ENCODE measurements around the gene GRIP1.

GRIP1 gene

DNA sequence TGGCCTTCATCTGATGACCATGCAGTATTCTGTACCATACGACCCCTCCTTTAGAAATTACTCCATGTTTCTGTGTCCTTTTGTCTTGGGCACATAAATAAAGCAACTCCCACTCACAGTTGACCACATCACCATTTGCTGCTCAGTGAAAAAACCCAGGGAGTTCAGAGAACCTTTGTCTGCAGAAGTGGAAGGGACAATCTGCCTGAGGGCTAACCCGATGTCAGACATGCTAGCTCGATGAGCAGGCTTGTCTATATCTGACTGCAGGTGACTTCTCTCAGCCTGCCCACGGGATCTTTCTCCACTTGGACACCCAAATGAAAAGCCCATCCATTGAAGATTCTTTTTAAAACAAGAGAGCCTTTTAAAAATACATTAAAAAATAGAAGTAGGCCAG is 45.7 kb upstream of the GRIP1 start:
- no peaks in the 10 kb centered on the region for H4K20me1 ChIP-seq (ENCODE audit: low read depth, low read length)
- H3K9ac ChIP-seq (ENCODE audit: low read length), result no peak overlapping the region
- no peaks in the 10 kb centered on the region for H3K36me3 ChIP-seq (ENCODE audit: low read length)
- no peak overlapping the region for H3K4me2 ChIP-seq (ENCODE audit: low read depth, low read length, poor library complexity, severe bottlenecking)
- H3K9me2 ChIP-seq (replicated peaks; ENCODE audit: insufficient read depth, low read length), result no peaks in the 10 kb centered on the region
- H3F3A ChIP-seq (ENCODE audit: insufficient read depth), result no peaks in the 10 kb centered on the region
- no peak overlapping the region for H3K4me3 ChIP-seq (ENCODE audit: insufficient read depth, low read length, poor library complexity, severe bottlenecking)
- H3K27ac ChIP-seq (ENCODE audit: low read depth, low read length), result no peak overlapping the region
- no peaks in the 10 kb centered on the region for H3K9me3 ChIP-seq (ENCODE audit: insufficient read depth, low read length)
- TF ChIP-seq, protein P1, sequence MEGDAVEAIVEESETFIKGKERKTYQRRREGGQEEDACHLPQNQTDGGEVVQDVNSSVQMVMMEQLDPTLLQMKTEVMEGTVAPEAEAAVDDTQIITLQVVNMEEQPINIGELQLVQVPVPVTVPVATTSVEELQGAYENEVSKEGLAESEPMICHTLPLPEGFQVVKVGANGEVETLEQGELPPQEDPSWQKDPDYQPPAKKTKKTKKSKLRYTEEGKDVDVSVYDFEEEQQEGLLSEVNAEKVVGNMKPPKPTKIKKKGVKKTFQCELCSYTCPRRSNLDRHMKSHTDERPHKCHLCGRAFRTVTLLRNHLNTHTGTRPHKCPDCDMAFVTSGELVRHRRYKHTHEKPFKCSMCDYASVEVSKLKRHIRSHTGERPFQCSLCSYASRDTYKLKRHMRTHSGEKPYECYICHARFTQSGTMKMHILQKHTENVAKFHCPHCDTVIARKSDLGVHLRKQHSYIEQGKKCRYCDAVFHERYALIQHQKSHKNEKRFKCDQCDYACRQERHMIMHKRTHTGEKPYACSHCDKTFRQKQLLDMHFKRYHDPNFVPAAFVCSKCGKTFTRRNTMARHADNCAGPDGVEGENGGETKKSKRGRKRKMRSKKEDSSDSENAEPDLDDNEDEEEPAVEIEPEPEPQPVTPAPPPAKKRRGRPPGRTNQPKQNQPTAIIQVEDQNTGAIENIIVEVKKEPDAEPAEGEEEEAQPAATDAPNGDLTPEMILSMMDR (IDR thresholded peaks at IDR 0.05; ENCODE audit: insufficient read depth, low read length, poor library complexity, severe bottlenecking), result no peak
- H3K79me2 ChIP-seq (ENCODE audit: insufficient read depth, low read length), result no peaks in the 10 kb centered on the region
- H3K27me3 ChIP-seq (ENCODE audit: low read length), result no peaks in the 10 kb centered on the region
- H2AFZ ChIP-seq (ENCODE audit: low read depth, low read length, severe bottlenecking), result no peak overlapping the region

DNA sequence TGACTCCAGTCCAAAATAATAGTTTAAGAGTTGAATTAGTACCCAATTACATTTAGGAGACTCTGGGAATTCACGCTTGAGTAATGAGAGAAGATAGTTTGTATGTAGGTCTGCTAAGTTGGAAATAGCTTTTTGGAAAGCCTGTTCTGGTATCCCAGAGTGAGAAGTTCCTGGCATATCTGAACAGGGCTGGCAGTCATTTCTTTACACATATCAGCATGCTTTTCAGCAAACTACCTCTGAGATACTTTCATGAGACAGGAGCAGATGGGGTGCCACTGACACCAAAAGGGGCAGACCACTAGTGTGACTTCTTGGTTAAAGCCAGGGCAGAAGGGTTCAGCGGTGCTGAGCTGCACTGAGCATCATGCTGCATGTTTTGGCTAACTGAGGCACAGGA is 45.1 kb upstream of the GRIP1 start:
- Histone ChIP-seq H3K9ac (ENCODE audit: low read length) (no peak overlapping the region), H3K36me3 (ENCODE audit: low read length) (no peaks in the 10 kb centered on the region), H3K4me3 (ENCODE audit: insufficient read depth, low read length, poor library complexity, severe bottlenecking) (no peak overlapping the region), H3K9me3 (ENCODE audit: insufficient read depth, low read length) (no peaks in the 10 kb centered on the region), H3K9me2 (replicated peaks; ENCODE audit: insufficient read depth, low read length) (no peaks in the 10 kb centered on the region), H3F3A (ENCODE audit: insufficient read depth) (no peaks in the 10 kb centered on the region), H3K27ac (ENCODE audit: low read depth, low read length) (no peak overlapping the region), H4K20me1 (ENCODE audit: low read depth, low read length) (no peaks in the 10 kb centered on the region), H2AFZ (ENCODE audit: low read depth, low read length, severe bottlenecking) (no peak overlapping the region), H3K4me2 (ENCODE audit: low read depth, low read length, poor library complexity, severe bottlenecking) (no peak overlapping the region), H3K79me2 (ENCODE audit: insufficient read depth, low read length) (no peaks in the 10 kb centered on the region), H3K27me3 (ENCODE audit: low read length) (no peaks in the 10 kb centered on the region)
- TF ChIP-seq, protein P1 (IDR thresholded peaks at IDR 0.05; ENCODE audit: insufficient read depth, low read length, poor library complexity, severe bottlenecking), result no peak
- TF ChIP-seq EZH2phosphoT487 (conservative IDR thresholded peaks at IDR 0.05; ENCODE audit: low read length), result no peak

- no peak overlapping the region for H3K4me2 ChIP-seq (ENCODE audit: low read depth, low read length, poor library complexity, severe bottlenecking)
These were observed 41.0 kb upstream of the GRIP1 start for GRCh38 chr12:66719862-66720261.

More at GRCh38 chr12:66719862-66720261, 41.0 kb upstream of the GRIP1 start:
- TF ChIP-seq, protein P1 (IDR thresholded peaks at IDR 0.05; ENCODE audit: insufficient read depth, low read length, poor library complexity, severe bottlenecking), result no peak
- no peak for TF ChIP-seq EZH2phosphoT487 (conservative IDR thresholded peaks at IDR 0.05; ENCODE audit: low read length)
- no peaks in the 10 kb centered on the region for H3F3A ChIP-seq (ENCODE audit: insufficient read depth)
- H3K9me2 ChIP-seq (replicated peaks; ENCODE audit: insufficient read depth, low read length), result no peaks in the 10 kb centered on the region
- no peaks in the 10 kb centered on the region for H3K79me2 ChIP-seq (ENCODE audit: insufficient read depth, low read length)
- H3K4me3 ChIP-seq (ENCODE audit: insufficient read depth, low read length, poor library complexity, severe bottlenecking), result no peak overlapping the region
- no peak overlapping the region for H3K27ac ChIP-seq (ENCODE audit: low read depth, low read length)
- H3K27me3 ChIP-seq (ENCODE audit: low read length), result no peaks in the 10 kb centered on the region
- no peaks in the 10 kb centered on the region for H4K20me1 ChIP-seq (ENCODE audit: low read depth, low read length)
- no peak overlapping the region for H2AFZ ChIP-seq (ENCODE audit: low read depth, low read length, severe bottlenecking)
- H3K9ac ChIP-seq (ENCODE audit: low read length), result no peak overlapping the region
- no peaks in the 10 kb centered on the region for H3K9me3 ChIP-seq (ENCODE audit: insufficient read depth, low read length)
- no peaks in the 10 kb centered on the region for H3K36me3 ChIP-seq (ENCODE audit: low read length)

Data from SU-DHL-6 (cell line).